ENCODE data around the gene ANKRD26.

- TF ChIP-seq POLR2A (IDR thresholded peaks at IDR 0.05; ENCODE audit: low read depth), result no peak
- TF ChIP-seq POLR2AphosphoS5 (IDR thresholded peaks at IDR 0.05), result no peak
Observed at GRCh38 chr10:27108165-27108564, 7.9 kb upstream of the ANKRD26 start.

Measured in esophagus muscularis mucosa (tissue), 2 donors.